Esophagus squamous epithelium (tissue), 5 donors: Measurements from ENCODE around the gene DMRTC2. TPM values are rescaled to one million over a fixed set of nuclear protein-coding genes. Genes with fewer than 3 reads are reported as not detected.
A peak's percentile ranks its signal among the peaks of the same experiment; 100 is the strongest.

ENCODE experiments used
- DNase-seq: peaks from one replicate; lab custom pipeline; 2025; lab: John Stamatoyannopoulos, UW
- H3K27ac ChIP-seq, 4 donors: fragments of 200-600 bp; sonication (generic); one replicate each; pipeline ENCODE4 v1.5.1; 2016 to 2019; ENCODE audit warnings: mild to moderate bottlenecking in 1 of 4
- H3K27me3 ChIP-seq, 4 donors: fragments of 200-600 bp; sonication (generic); 1 replicate in 3 of 4; 2 replicates in 1 of 4; pipeline versions ENCODE4 v1.5.1 to v1.6.0; 2017 to 2021; ENCODE audit warnings: antibody characterized with exemption in 1 of 4
- H3K36me3 ChIP-seq, 3 donors: fragments of 200-600 bp; sonication (generic); one replicate each; pipeline ENCODE4 v1.5.1; 2016 to 2019
- H3K4me1 ChIP-seq, 3 donors: fragments of 200-600 bp; sonication (generic); one replicate each; pipeline ENCODE4 v1.5.1; 2017 to 2019
- H3K4me3 ChIP-seq, 4 donors: fragments of 200-600 bp; sonication (generic); 1 replicate in 3 of 4; 2 replicates in 1 of 4; pipeline ENCODE4 v1.5.1; 2016 to 2019; ENCODE audit warnings: mild to moderate bottlenecking in 2 of 4, moderate library complexity in 1 of 4
- H3K9me3 ChIP-seq, 3 donors: fragments of 200-600 bp; sonication (generic); one replicate each; pipeline ENCODE4 v1.5.1; 2016 to 2019
- CTCF ChIP-seq, 6 experiments: fragments of 450-650 bp in 4 of 6; fragments of 200-600 bp in 2 of 6; sonication (generic) in 2 of 6; IDR thresholded peaks; one replicate each; pipeline ENCODE4 v1.5.1; 2016 to 2019; ENCODE audit warnings: antibody characterized with exemption in 6 of 6, mild to moderate bottlenecking in 4 of 6, moderate library complexity in 4 of 6
- POLR2A ChIP-seq, 4 donors: fragments of 450-650 bp; IDR thresholded peaks; one replicate each; pipeline ENCODE4 v1.6.1; 2017; ENCODE audit warnings: antibody characterized with exemption in 4 of 4, mild to moderate bottlenecking in 4 of 4, moderate library complexity in 3 of 4
- WGBS, 2 donors: methylation state at CpG; one replicate each; pipeline ENCODE4 v1.1.5; 2018; 5-methylcytosine and 5-hydroxymethylcytosine counted together
- intact Hi-C: fragments of 100-400 bp; cut with DNase I; formaldehyde crosslinking; loops from one replicate; pipeline ENCODE4 v1.15.0; 2022
- total RNA-seq, 4 donors: library from RNA; depleted of rRNA; stranded (reverse); fragments of >200 nt; gene quantifications; one replicate each; pipeline ENCODE4 v1.1.0, GENCODE V29; 2016
- donor health status: DM: yes; HTN: yes; CAD: no.

Gene DMRTC2
- total RNA-seq, 4 donors from 2014 or later: not detected

GRCh38 chr19:41810301-41810700, 34.5 kb upstream of the DMRTC2 start:
- Histone ChIP-seq H3K9me3 (no peaks in the 10 kb centered on the region), H3K36me3 (no peaks in the 10 kb centered on the region), H3K4me1 (no peaks in the 10 kb centered on the region), H3K4me3 (no peak overlapping the region), H3K27ac (peak overlapping the region in 1 of 4 donors; percentile 28), H3K27me3 (peaks cover 0 to 60% (median 0%) of the 10 kb centered on the region in 4 donors)
- intact Hi-C loops: no loop called here
- no peak for DNase-seq
- 41 to 42% methylated on average over 2 to 3 of the region's 4 CpGs for WGBS, 2 donors
- no peak for TF ChIP-seq POLR2A (IDR thresholded peaks at IDR 0.05)
- no peak for TF ChIP-seq CTCF (IDR thresholded peaks at IDR 0.05)

GRCh38 chr19:41811036-41811435, 33.8 kb upstream of the DMRTC2 start:
- intact Hi-C loops: no loop called here
- no peaks in the 10 kb centered on the region for H3K9me3 ChIP-seq
- no peak for TF ChIP-seq CTCF (IDR thresholded peaks at IDR 0.05)
- TF ChIP-seq POLR2A (IDR thresholded peaks at IDR 0.05): no peak
- WGBS, 2 donors: 39 to 52% methylated on average over 3 of the region's 3 CpGs
- H3K4me1 ChIP-seq: no peaks in the 10 kb centered on the region
- peak overlapping the region in 1 of 4 donors; percentile 23 for H3K27ac ChIP-seq
- H3K27me3 ChIP-seq: peaks cover 0 to 58% (median 0%) of the 10 kb centered on the region in 4 donors
- H3K36me3 ChIP-seq: no peaks in the 10 kb centered on the region
- H3K4me3 ChIP-seq: no peak overlapping the region
- DNase-seq: no peak

GRCh38 chr19:41811981-41812380, 32.9 kb upstream of the DMRTC2 start:
- Histone ChIP-seq H3K9me3 (no peaks in the 10 kb centered on the region), H3K36me3 (no peaks in the 10 kb centered on the region), H3K4me1 (no peaks in the 10 kb centered on the region), H3K27me3 (peaks cover 0 to 53% (median 0%) of the 10 kb centered on the region in 4 donors), H3K4me3 (no peak overlapping the region), H3K27ac (no peak overlapping the region)
- 92 to 100% methylated on average over 1 to 2 of the region's 3 CpGs for WGBS, 2 donors
- TF ChIP-seq POLR2A (IDR thresholded peaks at IDR 0.05) (no peak), CTCF (IDR thresholded peaks at IDR 0.05) (no peak)
- DNase-seq: no peak
- intact Hi-C loops: no loop called here

GRCh38 chr19:41813911-41814310, 30.9 kb upstream of the DMRTC2 start:
- no peak for TF ChIP-seq CTCF (IDR thresholded peaks at IDR 0.05)
- TF ChIP-seq POLR2A (IDR thresholded peaks at IDR 0.05): no peak

GRCh38 chr19:41815301-41815700, 29.5 kb upstream of the DMRTC2 start:
- DNase-seq: no peak
- Histone ChIP-seq H3K4me3 (no peak overlapping the region), H3K4me1 (no peaks in the 10 kb centered on the region), H3K27me3 (peaks cover 0 to 25% (median 0%) of the 10 kb centered on the region in 4 donors), H3K36me3 (no peaks in the 10 kb centered on the region), H3K27ac (no peak overlapping the region), H3K9me3 (no peaks in the 10 kb centered on the region)
- WGBS, 2 donors: 72 to 80% methylated on average over 4 of the region's 4 CpGs
- TF ChIP-seq CTCF (IDR thresholded peaks at IDR 0.05): no peak
- intact Hi-C loops: no loop called here

More at GRCh38 chr19:41813911-41814310, 30.9 kb upstream of the DMRTC2 start:
- H3K27ac ChIP-seq: no peak overlapping the region
- WGBS, 2 donors: 53 to 61% methylated on average over 2 to 3 of the region's 4 CpGs
- no peak for DNase-seq
- H3K4me1 ChIP-seq: no peaks in the 10 kb centered on the region
- no peaks in the 10 kb centered on the region for H3K36me3 ChIP-seq
- no peak overlapping the region for H3K4me3 ChIP-seq
- peaks cover 0 to 35% (median 0%) of the 10 kb centered on the region in 4 donors for H3K27me3 ChIP-seq
- intact Hi-C loops: no loop called here
- no peaks in the 10 kb centered on the region for H3K9me3 ChIP-seq
